Endothelial cell of umbilical vein (primary cell): ENCODE results near the gene NCR1.
"Not testable (repeated sequence)": the region's sequence is repeated elsewhere in the genome, so short reads cannot be mapped to it uniquely, and the experiment has no call there.

Experiments used
- EZH2 ChIP-seq: IDR thresholded peaks from 2 replicates; pipeline ENCODE4 v1.6.1; 2012; ENCODE audit warnings: borderline replicate concordance, low read depth, mild to moderate bottlenecking, moderate library complexity, low read length, inconsistent platforms; ENCODE audit not compliant: severe bottlenecking
- JUN ChIP-seq: IDR thresholded peaks from 2 replicates; pipeline ENCODE4 v1.6.1; 2011; ENCODE audit warnings: borderline replicate concordance, low read depth; ENCODE audit not compliant: insufficient read length, insufficient read depth
- MYC ChIP-seq: IDR thresholded peaks from one replicate; pipeline ENCODE4 v1.6.1; 2011; ENCODE audit warnings: mild to moderate bottlenecking, low read depth, low read length
- POLR2A ChIP-seq: IDR thresholded peaks from 2 replicates; pipeline ENCODE4 v1.6.1; 2012; ENCODE audit warnings: low read depth, mild to moderate bottlenecking, control low read depth, low read length
- TF ChIP-seq, protein P1 (sequence below), 2 donors: IDR thresholded peaks; 1 replicate in 1 of 2; 2 replicates in 1 of 2; pipeline ENCODE4 v1.5.1; 2011; ENCODE audit warnings: low read length in 2 of 2, mild to moderate bottlenecking in 2 of 2, moderate library complexity in 2 of 2, control low read depth in 1 of 2, inconsistent platforms in 1 of 2, low read depth in 1 of 2; ENCODE audit not compliant: insufficient read depth in 1 of 2; ENCODE audit errors: extremely low read depth in 1 of 2
- TF ChIP-seq, protein P2 (sequence below): IDR thresholded peaks from 2 replicates; pipeline ENCODE4 v1.6.1; 2011; ENCODE audit not compliant: insufficient read depth, insufficient read length

DNA sequence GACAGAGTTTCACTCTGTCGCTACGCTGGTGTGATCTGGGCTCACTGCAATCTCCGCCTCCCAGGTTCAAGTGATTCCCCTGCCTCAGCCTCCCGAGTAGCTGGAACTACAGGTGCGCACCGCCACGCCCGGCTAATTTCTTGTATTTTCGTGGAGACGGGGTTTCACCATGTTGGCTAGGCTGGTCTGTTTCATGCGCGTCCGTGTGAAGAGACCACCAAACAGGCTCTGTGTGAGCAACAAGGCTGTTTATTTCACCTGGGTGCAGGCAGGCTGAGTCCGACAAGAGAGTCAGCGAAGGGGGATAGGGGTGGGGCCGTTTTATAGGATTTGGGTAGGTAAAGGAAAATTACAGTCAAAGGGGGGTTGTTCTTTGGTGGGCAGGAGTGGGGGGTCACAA is 11.8 kb upstream of the NCR1 start:
- TF ChIP-seq, protein P1, sequence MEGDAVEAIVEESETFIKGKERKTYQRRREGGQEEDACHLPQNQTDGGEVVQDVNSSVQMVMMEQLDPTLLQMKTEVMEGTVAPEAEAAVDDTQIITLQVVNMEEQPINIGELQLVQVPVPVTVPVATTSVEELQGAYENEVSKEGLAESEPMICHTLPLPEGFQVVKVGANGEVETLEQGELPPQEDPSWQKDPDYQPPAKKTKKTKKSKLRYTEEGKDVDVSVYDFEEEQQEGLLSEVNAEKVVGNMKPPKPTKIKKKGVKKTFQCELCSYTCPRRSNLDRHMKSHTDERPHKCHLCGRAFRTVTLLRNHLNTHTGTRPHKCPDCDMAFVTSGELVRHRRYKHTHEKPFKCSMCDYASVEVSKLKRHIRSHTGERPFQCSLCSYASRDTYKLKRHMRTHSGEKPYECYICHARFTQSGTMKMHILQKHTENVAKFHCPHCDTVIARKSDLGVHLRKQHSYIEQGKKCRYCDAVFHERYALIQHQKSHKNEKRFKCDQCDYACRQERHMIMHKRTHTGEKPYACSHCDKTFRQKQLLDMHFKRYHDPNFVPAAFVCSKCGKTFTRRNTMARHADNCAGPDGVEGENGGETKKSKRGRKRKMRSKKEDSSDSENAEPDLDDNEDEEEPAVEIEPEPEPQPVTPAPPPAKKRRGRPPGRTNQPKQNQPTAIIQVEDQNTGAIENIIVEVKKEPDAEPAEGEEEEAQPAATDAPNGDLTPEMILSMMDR (IDR thresholded peaks at IDR 0.05; ENCODE audit: extremely low read depth in 1 of 2, insufficient read depth in 1 of 2, low read depth in 1 of 2, low read length in 2 of 2) = not testable (repeated sequence)
- not testable (repeated sequence) for TF ChIP-seq POLR2A, JUN, EZH2, MYC
- TF ChIP-seq, protein P2, sequence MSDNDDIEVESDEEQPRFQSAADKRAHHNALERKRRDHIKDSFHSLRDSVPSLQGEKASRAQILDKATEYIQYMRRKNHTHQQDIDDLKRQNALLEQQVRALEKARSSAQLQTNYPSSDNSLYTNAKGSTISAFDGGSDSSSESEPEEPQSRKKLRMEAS = not testable (repeated sequence)
